ENCODE data around the gene SND1.

DNA sequence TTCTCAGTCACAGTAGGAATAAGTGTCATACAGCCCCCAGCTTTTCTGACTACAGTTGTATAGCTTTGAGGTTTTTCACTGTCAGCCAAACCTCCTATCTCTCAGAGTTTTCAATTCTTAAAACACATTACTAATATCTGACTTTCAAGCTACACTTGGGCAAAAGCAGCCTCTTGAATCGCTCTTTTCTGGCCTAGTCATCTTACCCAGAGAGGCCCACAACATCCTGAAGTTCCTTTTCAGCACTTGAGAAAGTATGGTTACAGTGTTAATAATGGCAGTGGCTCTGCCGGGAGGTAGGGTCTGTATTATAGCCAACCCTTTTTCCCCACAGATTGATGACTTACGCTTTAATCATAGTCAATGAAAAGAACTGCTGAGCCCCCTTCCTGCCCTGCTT, 198.2 kb downstream of the SND1 start:
- no peak for TF ChIP-seq CTCF (IDR thresholded peaks at IDR 0.05)
- TF ChIP-seq POLR2A (IDR thresholded peaks at IDR 0.05) = no peak
